ENCODE measurements around the gene DNAJC5G.

DNA sequence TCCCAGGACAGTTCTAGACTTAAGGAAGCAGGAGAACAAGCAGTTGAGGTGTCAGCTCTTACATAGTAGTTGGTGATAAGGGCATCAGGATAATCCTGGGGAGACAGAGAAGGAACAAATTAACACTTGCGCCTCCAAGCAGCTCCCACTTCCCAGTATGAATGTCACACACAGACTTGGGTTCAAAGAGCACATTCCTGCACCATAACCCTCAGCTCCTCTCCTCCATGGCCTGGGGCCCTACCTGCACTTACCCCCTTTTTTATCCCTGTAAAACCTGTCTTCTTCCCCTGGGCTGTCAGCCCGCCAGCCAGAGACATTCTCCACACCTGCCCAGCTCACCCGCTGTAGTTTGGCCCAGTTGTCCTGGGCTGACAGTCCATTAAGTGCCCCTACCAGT is 36.9 kb downstream of the DNAJC5G start:
- TF ChIP-seq, protein P1, sequence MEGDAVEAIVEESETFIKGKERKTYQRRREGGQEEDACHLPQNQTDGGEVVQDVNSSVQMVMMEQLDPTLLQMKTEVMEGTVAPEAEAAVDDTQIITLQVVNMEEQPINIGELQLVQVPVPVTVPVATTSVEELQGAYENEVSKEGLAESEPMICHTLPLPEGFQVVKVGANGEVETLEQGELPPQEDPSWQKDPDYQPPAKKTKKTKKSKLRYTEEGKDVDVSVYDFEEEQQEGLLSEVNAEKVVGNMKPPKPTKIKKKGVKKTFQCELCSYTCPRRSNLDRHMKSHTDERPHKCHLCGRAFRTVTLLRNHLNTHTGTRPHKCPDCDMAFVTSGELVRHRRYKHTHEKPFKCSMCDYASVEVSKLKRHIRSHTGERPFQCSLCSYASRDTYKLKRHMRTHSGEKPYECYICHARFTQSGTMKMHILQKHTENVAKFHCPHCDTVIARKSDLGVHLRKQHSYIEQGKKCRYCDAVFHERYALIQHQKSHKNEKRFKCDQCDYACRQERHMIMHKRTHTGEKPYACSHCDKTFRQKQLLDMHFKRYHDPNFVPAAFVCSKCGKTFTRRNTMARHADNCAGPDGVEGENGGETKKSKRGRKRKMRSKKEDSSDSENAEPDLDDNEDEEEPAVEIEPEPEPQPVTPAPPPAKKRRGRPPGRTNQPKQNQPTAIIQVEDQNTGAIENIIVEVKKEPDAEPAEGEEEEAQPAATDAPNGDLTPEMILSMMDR (IDR thresholded peaks at IDR 0.05), result no peak
- TF ChIP-seq POLR2A (IDR thresholded peaks at IDR 0.05), result no peak
